Breast epithelium (tissue), 4 donors: Measurements from ENCODE around the gene RORB. TPM values are rescaled to one million over a fixed set of nuclear protein-coding genes. Genes with fewer than 3 reads are reported as not detected.

Source experiments
- DNase-seq, 2 donors: peaks; one replicate each; pipeline ENCODE4 v3.0.0-alpha.2; 2019; ENCODE audit warnings: low spot score in 2 of 2
- H3K27ac ChIP-seq, 2 donors: fragments of 200-600 bp; sonication (generic) in 1 of 2; one replicate each; pipeline ENCODE4 v1.5.1; 2016 to 2019; ENCODE audit warnings: mild to moderate bottlenecking in 1 of 2
- H3K27me3 ChIP-seq, 2 donors: fragments of 200-600 bp; sonication (generic) in 1 of 2; one replicate each; pipeline versions ENCODE4 v1.5.1 to v1.6.0; 2017 to 2019; ENCODE audit warnings: control low read depth in 1 of 2, mild to moderate bottlenecking in 1 of 2
- H3K36me3 ChIP-seq: fragments of 200-600 bp; one replicate; pipeline ENCODE4 v1.5.1; 2019
- H3K4me1 ChIP-seq, 2 donors: fragments of 200-600 bp; sonication (generic); one replicate each; pipeline ENCODE4 v1.5.1; 2016 to 2019; ENCODE audit warnings: control low read depth in 1 of 2
- H3K4me3 ChIP-seq, 3 donors: fragments of 200-600 bp; sonication (generic); 1 replicate in 2 of 3; 2 replicates in 1 of 3; pipeline ENCODE4 v1.5.1; 2016 to 2019; ENCODE audit warnings: mild to moderate bottlenecking in 3 of 3, moderate library complexity in 2 of 3
- H3K9me3 ChIP-seq, 2 donors: fragments of 200-600 bp; sonication (generic) in 1 of 2; one replicate each; pipeline ENCODE4 v1.5.1; 2016 to 2019; ENCODE audit warnings: control low read depth in 1 of 2
- POLR2A ChIP-seq: fragments of 450-650 bp; IDR thresholded peaks from one replicate; pipeline ENCODE4 v1.6.1; 2016; ENCODE audit warnings: antibody characterized with exemption, mild to moderate bottlenecking, moderate library complexity
- POLR2AphosphoS5 ChIP-seq, 3 donors: sonication (generic); formaldehyde crosslinking; IDR thresholded peaks; one replicate each; pipeline ENCODE4 v1.6.1; 2017; ENCODE audit warnings: antibody characterized with exemption in 3 of 3
- intact Hi-C: fragments of 100-400 bp; cut with DNase I; formaldehyde crosslinking; loops from one replicate; pipeline ENCODE4 v1.15.1; 2023; ENCODE audit warnings: low total_unique reads
- total RNA-seq, 3 donors: library from RNA; depleted of rRNA; stranded (reverse); fragments of >200 nt; gene quantifications; one replicate each; pipeline ENCODE4 v1.1.0, GENCODE V29; 2016
- TF ChIP-seq, protein P1 (sequence below), 3 donors: fragments of 450-650 bp; IDR thresholded peaks; one replicate each; pipeline ENCODE4 v1.5.1; 2016 to 2017; ENCODE audit warnings: antibody characterized with exemption in 3 of 3, mild to moderate bottlenecking in 3 of 3, moderate library complexity in 3 of 3

RORB gene
- total RNA-seq, 3 donors from 2014 or later = 0.33 to 3.7 (median 1.0) TPM

DNA sequence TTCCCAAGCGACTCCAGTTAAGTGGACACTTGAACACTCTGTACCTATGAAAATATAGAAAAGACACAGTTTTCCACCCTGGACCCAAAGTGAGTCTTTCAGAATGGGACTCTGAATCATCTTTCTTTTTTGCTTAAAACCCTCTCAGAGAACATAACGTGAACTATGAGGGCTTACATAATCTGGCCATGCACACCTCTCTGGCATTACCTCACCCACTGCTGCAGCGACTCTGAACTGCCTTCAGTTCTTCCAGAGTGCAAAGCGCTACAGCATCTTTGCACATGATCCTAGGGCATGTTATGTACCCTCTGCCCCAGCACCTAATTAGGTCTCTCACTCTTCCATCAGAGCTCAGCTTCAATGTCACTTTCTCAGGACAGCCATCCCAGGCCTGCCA lies 186.2 kb downstream of the RORB start:
- DNase-seq = no peak
- Histone ChIP-seq H3K36me3 (no peaks in the 10 kb centered on the region), H3K4me1 (no peaks in the 10 kb centered on the region), H3K27ac (no peak overlapping the region), H3K9me3 (no peaks in the 10 kb centered on the region), H3K27me3 (no peaks in the 10 kb centered on the region), H3K4me3 (no peak overlapping the region)
- no peak for TF ChIP-seq POLR2A
- TF ChIP-seq POLR2AphosphoS5 (IDR thresholded peaks at IDR 0.05) = no peak
- TF ChIP-seq, protein P1, sequence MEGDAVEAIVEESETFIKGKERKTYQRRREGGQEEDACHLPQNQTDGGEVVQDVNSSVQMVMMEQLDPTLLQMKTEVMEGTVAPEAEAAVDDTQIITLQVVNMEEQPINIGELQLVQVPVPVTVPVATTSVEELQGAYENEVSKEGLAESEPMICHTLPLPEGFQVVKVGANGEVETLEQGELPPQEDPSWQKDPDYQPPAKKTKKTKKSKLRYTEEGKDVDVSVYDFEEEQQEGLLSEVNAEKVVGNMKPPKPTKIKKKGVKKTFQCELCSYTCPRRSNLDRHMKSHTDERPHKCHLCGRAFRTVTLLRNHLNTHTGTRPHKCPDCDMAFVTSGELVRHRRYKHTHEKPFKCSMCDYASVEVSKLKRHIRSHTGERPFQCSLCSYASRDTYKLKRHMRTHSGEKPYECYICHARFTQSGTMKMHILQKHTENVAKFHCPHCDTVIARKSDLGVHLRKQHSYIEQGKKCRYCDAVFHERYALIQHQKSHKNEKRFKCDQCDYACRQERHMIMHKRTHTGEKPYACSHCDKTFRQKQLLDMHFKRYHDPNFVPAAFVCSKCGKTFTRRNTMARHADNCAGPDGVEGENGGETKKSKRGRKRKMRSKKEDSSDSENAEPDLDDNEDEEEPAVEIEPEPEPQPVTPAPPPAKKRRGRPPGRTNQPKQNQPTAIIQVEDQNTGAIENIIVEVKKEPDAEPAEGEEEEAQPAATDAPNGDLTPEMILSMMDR (IDR thresholded peaks at IDR 0.05) = no peak
- intact Hi-C loops = no loop called here

DNA sequence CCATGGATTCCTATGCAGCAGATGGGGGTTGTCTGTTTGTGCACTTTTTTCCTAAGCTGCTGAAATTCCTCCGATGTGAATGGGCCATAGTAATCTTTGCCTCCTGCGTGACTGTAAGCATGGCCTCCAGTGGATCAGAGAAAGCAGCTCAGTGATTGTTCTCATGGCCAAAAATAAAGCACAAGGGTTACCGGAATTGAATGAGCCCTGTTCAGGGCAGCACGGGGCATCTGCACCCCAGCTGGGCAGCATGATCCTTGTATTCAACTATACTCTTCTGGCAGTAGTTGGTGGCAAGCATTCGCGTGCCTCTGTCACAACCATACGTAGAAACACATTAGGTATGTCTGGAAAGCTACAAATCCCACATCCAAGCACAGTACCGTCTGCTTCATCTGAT lies 193.9 kb downstream of the RORB start:
- TF ChIP-seq POLR2AphosphoS5 (IDR thresholded peaks at IDR 0.05) = no peak
- TF ChIP-seq POLR2A = no peak
- TF ChIP-seq, protein P1 (IDR thresholded peaks at IDR 0.05) = no peak
- H3K36me3 ChIP-seq = no peaks in the 10 kb centered on the region
- no peak overlapping the region for H3K27ac ChIP-seq
- no peak overlapping the region for H3K4me3 ChIP-seq
- intact Hi-C loops = no loop called here
- H3K4me1 ChIP-seq = no peaks in the 10 kb centered on the region
- DNase-seq = no peak
- no peaks in the 10 kb centered on the region for H3K27me3 ChIP-seq
- H3K9me3 ChIP-seq = no peaks in the 10 kb centered on the region

DNA sequence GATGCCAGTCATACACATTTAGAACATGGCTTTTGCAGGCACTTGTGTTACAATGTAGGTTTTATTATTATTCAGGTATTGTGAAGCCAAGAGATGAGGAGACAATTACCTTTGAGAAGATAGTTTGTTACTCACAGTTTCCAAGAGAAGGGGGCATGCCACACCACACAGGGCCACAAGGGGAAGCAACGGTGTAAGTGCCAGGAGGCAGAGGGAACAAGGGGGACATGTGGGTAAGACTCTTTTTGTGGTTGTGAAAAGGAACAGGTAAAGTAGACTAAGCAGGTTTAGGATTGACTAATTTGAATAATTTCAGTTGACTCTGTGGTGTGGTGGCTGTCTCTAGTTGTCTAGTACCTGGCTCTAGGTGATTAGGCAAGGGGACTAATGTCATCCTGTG lies 199.4 kb downstream of the RORB start:
- no peak overlapping the region for H3K4me3 ChIP-seq
- no peak for DNase-seq
- TF ChIP-seq POLR2AphosphoS5 (IDR thresholded peaks at IDR 0.05) (no peak), POLR2A (no peak)
- TF ChIP-seq, protein P1 (IDR thresholded peaks at IDR 0.05) = no peak
- intact Hi-C loops = no loop called here
- H3K4me1 ChIP-seq = no peaks in the 10 kb centered on the region
- H3K27ac ChIP-seq = no peak overlapping the region
- no peaks in the 10 kb centered on the region for H3K9me3 ChIP-seq
- H3K36me3 ChIP-seq = no peaks in the 10 kb centered on the region
- H3K27me3 ChIP-seq = peaks cover 0 to 6% of the 10 kb centered on the region in 2 donors

DNA sequence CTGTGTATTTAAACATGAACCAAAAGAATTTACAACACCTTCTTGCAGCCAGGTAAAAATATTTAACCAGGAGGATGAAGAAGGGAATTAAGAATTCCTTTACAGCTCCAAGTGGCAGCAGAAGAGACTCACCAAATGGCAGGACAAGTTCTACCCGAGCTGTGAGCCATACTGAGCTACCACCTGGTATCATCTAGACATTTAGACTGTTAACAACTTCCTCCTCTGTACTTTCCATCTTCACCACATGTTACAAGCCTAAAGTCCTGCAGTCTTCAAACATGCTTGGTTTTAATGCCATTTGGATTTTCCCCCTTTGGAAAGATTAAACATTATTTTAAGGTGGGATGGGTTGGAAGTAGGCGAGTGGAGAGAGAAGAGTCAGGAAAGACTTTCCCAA lies 200.4 kb downstream of the RORB start:
- DNase-seq = no peak
- intact Hi-C loops = no loop called here
- TF ChIP-seq, protein P1 (IDR thresholded peaks at IDR 0.05) = no peak
- TF ChIP-seq POLR2AphosphoS5 (IDR thresholded peaks at IDR 0.05) = no peak
- TF ChIP-seq POLR2A = no peak
- Histone ChIP-seq H3K9me3 (no peaks in the 10 kb centered on the region), H3K4me1 (no peaks in the 10 kb centered on the region), H3K27ac (no peak overlapping the region), H3K27me3 (peaks cover 0 to 6% of the 10 kb centered on the region in 2 donors), H3K36me3 (no peaks in the 10 kb centered on the region), H3K4me3 (no peak overlapping the region)

DNA sequence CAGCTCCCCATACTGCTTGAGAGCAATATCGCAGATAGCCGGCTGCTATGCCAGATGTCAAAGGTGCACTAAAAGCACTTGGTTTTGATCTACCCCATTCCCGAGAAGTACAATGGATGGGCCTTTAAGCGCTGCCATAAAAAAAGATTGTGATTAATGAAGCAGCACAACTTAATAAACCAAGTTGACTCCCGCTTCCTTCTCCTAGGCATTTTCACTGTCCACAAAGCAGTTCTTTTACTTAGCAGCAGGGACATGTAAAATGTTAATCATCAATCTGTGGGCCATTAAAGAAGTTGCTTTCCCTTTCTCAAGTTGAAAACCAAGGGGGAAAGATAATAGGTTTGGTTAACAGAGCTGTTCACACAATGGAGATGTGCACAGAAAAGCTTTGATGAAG lies 214.2 kb downstream of the RORB start:
- TF ChIP-seq, protein P1 (IDR thresholded peaks at IDR 0.05) = no peak
- TF ChIP-seq POLR2AphosphoS5 (IDR thresholded peaks at IDR 0.05) (no peak), POLR2A (no peak)
- Histone ChIP-seq H3K9me3 (no peaks in the 10 kb centered on the region), H3K27ac (no peak overlapping the region), H3K4me1 (no peaks in the 10 kb centered on the region), H3K27me3 (no peaks in the 10 kb centered on the region), H3K36me3 (no peaks in the 10 kb centered on the region), H3K4me3 (no peak overlapping the region)
- DNase-seq = no peak
- intact Hi-C loops = no loop called here
